HepG2 (cell line): ENCODE measurements around the gene VARS1. TPM values are rescaled to one million over a fixed set of nuclear protein-coding genes. Genes with fewer than 3 reads are reported as not detected.

Source experiments
- ARHGAP35 ChIP-seq: sonication (generic); formaldehyde crosslinking; IDR thresholded peaks from 2 replicates; pipeline ENCODE4 v1.9.0; 2022; ENCODE audit warnings: mild to moderate bottlenecking, inconsistent platforms, moderate library complexity, missing genetic modification reagents, borderline replicate concordance
- MAF1 ChIP-seq: sonication (generic); formaldehyde crosslinking; IDR thresholded peaks from 2 replicates; pipeline ENCODE4 v1.5.0; 2020; ENCODE audit warnings: missing genetic modification reagents, borderline replicate concordance
- ONECUT2 ChIP-seq: sonication (generic); formaldehyde crosslinking; IDR thresholded peaks from 2 replicates; pipeline ENCODE4 v1.4.0; 2020; ENCODE audit warnings: missing genetic modification reagents
- RXRB ChIP-seq: IDR thresholded peaks from 2 replicates; pipeline ENCODE4 v1.6.1; 2016; ENCODE audit warnings: borderline replicate concordance, missing genetic modification reagents, missing compliant biosample characterization
- SMYD3 ChIP-seq: sonication (generic); formaldehyde crosslinking; IDR thresholded peaks from 2 replicates; pipeline ENCODE4 v1.8.1; 2023; ENCODE audit warnings: mild to moderate bottlenecking, missing genetic modification reagents
- SP5 ChIP-seq: IDR thresholded peaks from 2 replicates; pipeline ENCODE4 v1.6.1; 2016; ENCODE audit warnings: low read depth, borderline replicate concordance
- TBX2 ChIP-seq: sonication (generic); formaldehyde crosslinking; IDR thresholded peaks from 2 replicates; pipeline ENCODE4 v1.5.0; 2020; ENCODE audit warnings: missing genetic modification reagents, mild to moderate bottlenecking, borderline replicate concordance
- ZMYM2 ChIP-seq: sonication (generic); formaldehyde crosslinking; IDR thresholded peaks from 2 replicates; pipeline ENCODE4 v1.8.0; 2022; ENCODE audit warnings: mild to moderate bottlenecking, missing genetic modification reagents
- ZNF121 ChIP-seq: sonication (generic); formaldehyde crosslinking; IDR thresholded peaks from 2 replicates; pipeline ENCODE4 v1.5.0; 2020; ENCODE audit warnings: mild to moderate bottlenecking, missing genetic modification reagents
- ZNF564 ChIP-seq: sonication (generic); formaldehyde crosslinking; IDR thresholded peaks from 2 replicates; pipeline ENCODE4 v1.8.1; 2023; ENCODE audit warnings: mild to moderate bottlenecking, missing genetic modification reagents
- ZSCAN29 ChIP-seq: sonication (generic); formaldehyde crosslinking; conservative IDR thresholded peaks from 2 replicates; pipeline ENCODE4 v1.4.0; 2020; ENCODE audit warnings: mild to moderate bottlenecking, missing genetic modification reagents
- polyA plus RNA-seq, 8 experiments: library from polyadenylated mRNA; depleted of rRNA in 3 of 8; stranded (reverse) in 7 of 8; unstranded in 1 of 8; fragments of >200 nt; fragmentation: Illumina TruSeq in 4 of 8; extraction: Trizol in 4 of 8; gene quantifications; 2 replicates each; pipeline versions ENCODE4 v1.2.1 to v1.2.3, GENCODE V29; 2011 to 2016; ENCODE audit warnings: low read depth in 4 of 8, missing spikeins in 1 of 8, mixed read lengths in 1 of 8; ENCODE audit not compliant: insufficient read depth in 1 of 8
- total RNA-seq, 5 experiments: library from RNA; depleted of rRNA; stranded (reverse); fragments of >200 nt; fragmentation: Illumina TruSeq; extraction: Trizol; gene quantifications; 2 replicates each; pipeline ENCODE4 v1.2.3, GENCODE V29; 2016; ENCODE audit warnings: low read depth in 1 of 5
- TF ChIP-seq, protein P1 (sequence below): sonication (generic); formaldehyde crosslinking; IDR thresholded peaks from 2 replicates; pipeline ENCODE4 v1.8.1; 2022; ENCODE audit warnings: low read depth, mild to moderate bottlenecking, missing genetic modification reagents
- TF ChIP-seq, protein P2 (sequence below): sonication (generic); formaldehyde crosslinking; IDR thresholded peaks from 2 replicates; pipeline ENCODE4 v1.4.0; 2020; ENCODE audit warnings: missing genetic modification reagents
- TF ChIP-seq, protein P3 (sequence below): sonication (generic); formaldehyde crosslinking; IDR thresholded peaks from 2 replicates; pipeline ENCODE4 v1.5.0; 2020; ENCODE audit warnings: mild to moderate bottlenecking, missing genetic modification reagents, borderline replicate concordance
- TF ChIP-seq, protein P4 (sequence below): sonication (generic); formaldehyde crosslinking; IDR thresholded peaks from 2 replicates; pipeline ENCODE4 v1.4.0; 2020; ENCODE audit warnings: missing genetic modification reagents, mild to moderate bottlenecking, borderline replicate concordance

VARS1 gene
- total and polyA plus RNA-seq, 2 of the 13 experiments (the other 11 are each of a cell fraction or from before 2014, with no cell fraction given), result 14.7 to 56.1 TPM

DNA sequence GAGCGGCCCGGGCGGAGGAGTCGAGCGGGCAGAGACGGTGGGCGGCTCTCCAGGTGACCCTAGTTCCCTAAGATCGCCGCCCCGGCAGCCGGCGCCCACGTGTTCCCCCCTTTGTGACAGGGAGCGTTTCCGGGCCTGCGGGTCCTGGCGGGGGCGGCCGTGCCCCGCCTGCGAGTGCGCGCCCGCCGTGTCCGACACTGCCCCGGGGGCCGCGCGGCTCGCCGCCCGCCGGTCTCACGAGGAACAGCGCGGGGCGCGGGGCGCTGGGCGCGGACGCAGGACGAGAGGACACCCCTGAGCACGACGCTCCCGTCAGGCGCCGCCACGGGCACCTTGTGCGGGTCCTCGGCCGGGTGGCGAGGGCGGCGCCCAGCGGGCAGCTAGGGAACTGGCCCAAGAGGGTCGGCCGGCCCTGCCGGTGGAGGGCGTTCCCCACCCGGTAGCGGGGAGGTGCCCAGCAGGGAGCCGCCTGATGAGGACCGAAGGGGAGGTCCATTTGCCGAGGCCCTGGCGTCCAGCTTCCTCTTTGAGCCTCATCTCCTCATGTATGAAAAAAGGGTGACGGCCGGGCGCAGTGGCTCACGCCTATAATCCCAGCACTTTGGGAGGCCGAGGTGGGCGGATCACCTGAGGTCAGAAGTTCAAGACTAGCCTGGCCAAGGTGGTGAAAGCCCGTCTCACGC lies at the start of gene VARS1 (continued):
- TF ChIP-seq TBX2, result peak; percentile 80
- TF ChIP-seq ZNF564, result 0 out of 2 replicates have a peak, but pooled peaks have one; percentile 22
- peak; percentile 73; the same call in 1 of the 2 replicates for TF ChIP-seq ZSCAN29 (CRISPR knock-in tag)
- no peak for TF ChIP-seq SMYD3 (CRISPR knock-in tag)
- TF ChIP-seq SP5 (CRISPR knock-in tag), result peak; percentile 73
- TF ChIP-seq MAF1 (CRISPR knock-in tag), result peak; percentile 79; the same call in 1 of the 2 replicates
- TF ChIP-seq ZMYM2 (CRISPR knock-in tag), result peak; percentile 93
- TF ChIP-seq ARHGAP35 (CRISPR knock-in tag), result no peak
- no peak for TF ChIP-seq ONECUT2 (CRISPR knock-in tag)
- peak; percentile 29; the same call in 1 of the 2 replicates for TF ChIP-seq RXRB
- TF ChIP-seq, protein P1, sequence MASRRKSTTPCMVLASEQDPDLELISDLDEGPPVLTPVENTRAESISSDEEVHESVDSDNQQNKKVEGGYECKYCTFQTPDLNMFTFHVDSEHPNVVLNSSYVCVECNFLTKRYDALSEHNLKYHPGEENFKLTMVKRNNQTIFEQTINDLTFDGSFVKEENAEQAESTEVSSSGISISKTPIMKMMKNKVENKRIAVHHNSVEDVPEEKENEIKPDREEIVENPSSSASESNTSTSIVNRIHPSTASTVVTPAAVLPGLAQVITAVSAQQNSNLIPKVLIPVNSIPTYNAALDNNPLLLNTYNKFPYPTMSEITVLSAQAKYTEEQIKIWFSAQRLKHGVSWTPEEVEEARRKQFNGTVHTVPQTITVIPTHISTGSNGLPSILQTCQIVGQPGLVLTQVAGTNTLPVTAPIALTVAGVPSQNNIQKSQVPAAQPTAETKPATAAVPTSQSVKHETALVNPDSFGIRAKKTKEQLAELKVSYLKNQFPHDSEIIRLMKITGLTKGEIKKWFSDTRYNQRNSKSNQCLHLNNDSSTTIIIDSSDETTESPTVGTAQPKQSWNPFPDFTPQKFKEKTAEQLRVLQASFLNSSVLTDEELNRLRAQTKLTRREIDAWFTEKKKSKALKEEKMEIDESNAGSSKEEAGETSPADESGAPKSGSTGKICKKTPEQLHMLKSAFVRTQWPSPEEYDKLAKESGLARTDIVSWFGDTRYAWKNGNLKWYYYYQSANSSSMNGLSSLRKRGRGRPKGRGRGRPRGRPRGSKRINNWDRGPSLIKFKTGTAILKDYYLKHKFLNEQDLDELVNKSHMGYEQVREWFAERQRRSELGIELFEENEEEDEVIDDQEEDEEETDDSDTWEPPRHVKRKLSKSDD (CRISPR knock-in tag), result no peak; the same call in 1 of the 2 replicates
- 0 out of 2 replicates have a peak, but pooled peaks have one; percentile 22 for TF ChIP-seq ZNF121 (CRISPR knock-in tag)
- TF ChIP-seq, protein P2, sequence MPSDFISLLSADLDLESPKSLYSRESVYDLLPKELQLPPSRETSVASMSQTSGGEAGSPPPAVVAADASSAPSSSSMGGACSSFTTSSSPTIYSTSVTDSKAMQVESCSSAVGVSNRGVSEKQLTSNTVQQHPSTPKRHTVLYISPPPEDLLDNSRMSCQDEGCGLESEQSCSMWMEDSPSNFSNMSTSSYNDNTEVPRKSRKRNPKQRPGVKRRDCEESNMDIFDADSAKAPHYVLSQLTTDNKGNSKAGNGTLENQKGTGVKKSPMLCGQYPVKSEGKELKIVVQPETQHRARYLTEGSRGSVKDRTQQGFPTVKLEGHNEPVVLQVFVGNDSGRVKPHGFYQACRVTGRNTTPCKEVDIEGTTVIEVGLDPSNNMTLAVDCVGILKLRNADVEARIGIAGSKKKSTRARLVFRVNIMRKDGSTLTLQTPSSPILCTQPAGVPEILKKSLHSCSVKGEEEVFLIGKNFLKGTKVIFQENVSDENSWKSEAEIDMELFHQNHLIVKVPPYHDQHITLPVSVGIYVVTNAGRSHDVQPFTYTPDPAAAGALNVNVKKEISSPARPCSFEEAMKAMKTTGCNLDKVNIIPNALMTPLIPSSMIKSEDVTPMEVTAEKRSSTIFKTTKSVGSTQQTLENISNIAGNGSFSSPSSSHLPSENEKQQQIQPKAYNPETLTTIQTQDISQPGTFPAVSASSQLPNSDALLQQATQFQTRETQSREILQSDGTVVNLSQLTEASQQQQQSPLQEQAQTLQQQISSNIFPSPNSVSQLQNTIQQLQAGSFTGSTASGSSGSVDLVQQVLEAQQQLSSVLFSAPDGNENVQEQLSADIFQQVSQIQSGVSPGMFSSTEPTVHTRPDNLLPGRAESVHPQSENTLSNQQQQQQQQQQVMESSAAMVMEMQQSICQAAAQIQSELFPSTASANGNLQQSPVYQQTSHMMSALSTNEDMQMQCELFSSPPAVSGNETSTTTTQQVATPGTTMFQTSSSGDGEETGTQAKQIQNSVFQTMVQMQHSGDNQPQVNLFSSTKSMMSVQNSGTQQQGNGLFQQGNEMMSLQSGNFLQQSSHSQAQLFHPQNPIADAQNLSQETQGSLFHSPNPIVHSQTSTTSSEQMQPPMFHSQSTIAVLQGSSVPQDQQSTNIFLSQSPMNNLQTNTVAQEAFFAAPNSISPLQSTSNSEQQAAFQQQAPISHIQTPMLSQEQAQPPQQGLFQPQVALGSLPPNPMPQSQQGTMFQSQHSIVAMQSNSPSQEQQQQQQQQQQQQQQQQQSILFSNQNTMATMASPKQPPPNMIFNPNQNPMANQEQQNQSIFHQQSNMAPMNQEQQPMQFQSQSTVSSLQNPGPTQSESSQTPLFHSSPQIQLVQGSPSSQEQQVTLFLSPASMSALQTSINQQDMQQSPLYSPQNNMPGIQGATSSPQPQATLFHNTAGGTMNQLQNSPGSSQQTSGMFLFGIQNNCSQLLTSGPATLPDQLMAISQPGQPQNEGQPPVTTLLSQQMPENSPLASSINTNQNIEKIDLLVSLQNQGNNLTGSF, result 0 out of 2 replicates have a peak, but pooled peaks have one; percentile 33
- TF ChIP-seq, protein P3, sequence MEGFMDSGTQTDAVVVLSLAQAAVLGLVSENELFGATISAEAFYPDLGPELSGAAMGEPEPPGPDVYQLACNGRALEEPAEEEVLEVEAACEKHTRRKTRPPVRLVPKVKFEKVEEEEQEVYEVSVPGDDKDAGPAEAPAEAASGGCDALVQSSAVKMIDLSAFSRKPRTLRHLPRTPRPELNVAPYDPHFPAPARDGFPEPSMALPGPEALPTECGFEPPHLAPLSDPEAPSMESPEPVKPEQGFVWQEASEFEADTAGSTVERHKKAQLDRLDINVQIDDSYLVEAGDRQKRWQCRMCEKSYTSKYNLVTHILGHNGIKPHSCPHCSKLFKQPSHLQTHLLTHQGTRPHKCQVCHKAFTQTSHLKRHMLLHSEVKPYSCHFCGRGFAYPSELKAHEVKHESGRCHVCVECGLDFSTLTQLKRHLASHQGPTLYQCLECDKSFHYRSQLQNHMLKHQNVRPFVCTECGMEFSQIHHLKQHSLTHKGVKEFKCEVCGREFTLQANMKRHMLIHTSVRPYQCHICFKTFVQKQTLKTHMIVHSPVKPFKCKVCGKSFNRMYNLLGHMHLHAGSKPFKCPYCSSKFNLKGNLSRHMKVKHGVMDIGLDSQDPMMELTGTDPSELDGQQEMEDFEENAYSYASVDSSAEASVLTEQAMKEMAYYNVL, result peak; percentile 83
- TF ChIP-seq, protein P4, sequence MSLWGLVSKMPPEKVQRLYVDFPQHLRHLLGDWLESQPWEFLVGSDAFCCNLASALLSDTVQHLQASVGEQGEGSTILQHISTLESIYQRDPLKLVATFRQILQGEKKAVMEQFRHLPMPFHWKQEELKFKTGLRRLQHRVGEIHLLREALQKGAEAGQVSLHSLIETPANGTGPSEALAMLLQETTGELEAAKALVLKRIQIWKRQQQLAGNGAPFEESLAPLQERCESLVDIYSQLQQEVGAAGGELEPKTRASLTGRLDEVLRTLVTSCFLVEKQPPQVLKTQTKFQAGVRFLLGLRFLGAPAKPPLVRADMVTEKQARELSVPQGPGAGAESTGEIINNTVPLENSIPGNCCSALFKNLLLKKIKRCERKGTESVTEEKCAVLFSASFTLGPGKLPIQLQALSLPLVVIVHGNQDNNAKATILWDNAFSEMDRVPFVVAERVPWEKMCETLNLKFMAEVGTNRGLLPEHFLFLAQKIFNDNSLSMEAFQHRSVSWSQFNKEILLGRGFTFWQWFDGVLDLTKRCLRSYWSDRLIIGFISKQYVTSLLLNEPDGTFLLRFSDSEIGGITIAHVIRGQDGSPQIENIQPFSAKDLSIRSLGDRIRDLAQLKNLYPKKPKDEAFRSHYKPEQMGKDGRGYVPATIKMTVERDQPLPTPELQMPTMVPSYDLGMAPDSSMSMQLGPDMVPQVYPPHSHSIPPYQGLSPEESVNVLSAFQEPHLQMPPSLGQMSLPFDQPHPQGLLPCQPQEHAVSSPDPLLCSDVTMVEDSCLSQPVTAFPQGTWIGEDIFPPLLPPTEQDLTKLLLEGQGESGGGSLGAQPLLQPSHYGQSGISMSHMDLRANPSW (CRISPR knock-in tag), result no peak
